DMS53 treated with DMSO at 0.1 percent for 48 hours (cell line): ENCODE data around the gene IGFBPL1.

Source experiments
- DNase-seq: peaks from one replicate; lab custom pipeline; 2025; ENCODE audit not compliant: unreplicated experiment; lab: John Stamatoyannopoulos, UW

The IGFBPL1 gene

DNA sequence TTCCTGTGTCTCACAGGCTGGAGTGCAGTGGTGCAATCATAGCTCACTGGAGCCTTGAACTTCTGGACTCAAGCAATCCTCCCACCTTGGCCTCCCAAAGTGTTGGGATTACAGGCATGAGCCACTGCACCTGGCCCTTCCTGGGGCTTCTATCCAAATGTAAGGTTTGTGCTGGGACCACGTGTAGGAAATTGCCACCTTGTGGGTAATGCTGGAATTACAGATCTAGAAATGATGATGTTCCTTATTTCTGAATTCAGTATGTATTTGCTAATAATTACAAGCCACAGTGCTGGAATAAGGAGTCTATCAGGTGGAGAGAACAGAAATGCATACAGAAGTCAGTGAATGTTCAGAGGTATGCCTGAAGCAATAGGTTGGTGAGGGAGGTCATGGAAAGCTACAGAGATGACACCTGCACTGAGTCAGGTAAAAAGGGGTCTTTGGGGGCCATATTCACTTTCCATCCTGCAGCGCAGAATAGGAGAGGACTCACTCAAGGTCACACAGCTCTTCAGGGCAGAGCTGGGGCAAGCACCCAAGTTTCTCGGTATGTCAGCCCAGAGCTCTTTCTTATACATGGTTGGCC lies 8.8 kb upstream of the IGFBPL1 start:
- peak; percentile 36 for DNase-seq

DNA sequence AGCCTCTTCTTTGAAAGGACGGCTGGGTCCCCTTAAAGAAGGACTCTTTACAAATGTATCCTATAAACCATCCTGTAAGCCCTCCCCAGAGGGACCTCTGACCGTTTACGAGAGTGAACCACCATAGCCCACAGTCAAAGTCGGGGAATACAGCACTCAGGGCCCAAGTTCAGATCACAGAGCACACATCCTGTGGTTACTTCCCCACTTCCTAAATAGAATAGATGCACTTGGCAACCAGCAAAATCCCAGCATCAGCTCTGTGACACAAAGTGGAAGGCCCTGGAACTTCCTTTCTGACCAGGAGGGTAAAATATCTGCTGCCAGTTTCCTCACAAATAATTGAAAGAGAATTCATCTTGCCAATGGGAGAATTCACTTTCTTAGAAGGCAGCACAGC lies 6.9 kb upstream of the IGFBPL1 start:
- DNase-seq, result no peak

DNA sequence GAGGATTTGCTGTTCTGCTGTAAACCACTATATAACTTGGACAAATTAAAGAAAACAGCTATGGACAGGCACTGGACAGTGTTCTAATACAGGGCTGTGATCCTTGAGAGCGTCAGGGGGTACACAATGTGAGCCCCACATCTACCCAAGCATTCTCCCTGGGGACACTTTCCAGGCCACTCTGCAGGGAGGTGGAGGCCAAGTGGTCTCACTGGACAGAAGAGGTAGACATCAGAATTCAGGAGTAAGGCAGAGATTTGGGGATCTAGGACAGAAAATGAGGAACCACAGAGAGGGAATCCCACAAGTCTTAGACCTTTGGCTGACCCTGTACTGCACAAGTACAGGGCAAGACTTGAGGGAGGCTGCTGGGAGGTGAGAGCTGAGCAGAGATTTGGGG lies 3.8 kb upstream of the IGFBPL1 start:
- no peak for DNase-seq

DNA sequence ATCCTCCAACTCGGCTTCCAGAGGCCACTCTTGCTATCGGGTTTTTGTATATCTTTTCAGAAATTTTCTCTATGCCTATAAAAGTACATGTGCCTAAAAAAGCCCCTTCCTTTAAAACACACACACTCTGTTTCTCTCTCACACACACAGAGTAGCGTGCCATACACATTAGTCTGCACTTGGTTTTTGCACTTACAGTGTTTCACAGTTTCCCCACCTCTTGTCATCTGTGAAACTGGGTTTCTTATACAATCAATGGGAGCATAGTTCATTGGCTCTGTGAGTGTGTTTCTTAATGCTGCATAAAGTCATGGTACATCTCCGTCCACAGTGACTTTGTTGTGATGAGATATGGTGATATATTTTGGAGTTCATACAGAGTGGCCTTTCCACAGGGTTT lies 664 bp upstream of the IGFBPL1 start:
- DNase-seq, result no peak

DNA sequence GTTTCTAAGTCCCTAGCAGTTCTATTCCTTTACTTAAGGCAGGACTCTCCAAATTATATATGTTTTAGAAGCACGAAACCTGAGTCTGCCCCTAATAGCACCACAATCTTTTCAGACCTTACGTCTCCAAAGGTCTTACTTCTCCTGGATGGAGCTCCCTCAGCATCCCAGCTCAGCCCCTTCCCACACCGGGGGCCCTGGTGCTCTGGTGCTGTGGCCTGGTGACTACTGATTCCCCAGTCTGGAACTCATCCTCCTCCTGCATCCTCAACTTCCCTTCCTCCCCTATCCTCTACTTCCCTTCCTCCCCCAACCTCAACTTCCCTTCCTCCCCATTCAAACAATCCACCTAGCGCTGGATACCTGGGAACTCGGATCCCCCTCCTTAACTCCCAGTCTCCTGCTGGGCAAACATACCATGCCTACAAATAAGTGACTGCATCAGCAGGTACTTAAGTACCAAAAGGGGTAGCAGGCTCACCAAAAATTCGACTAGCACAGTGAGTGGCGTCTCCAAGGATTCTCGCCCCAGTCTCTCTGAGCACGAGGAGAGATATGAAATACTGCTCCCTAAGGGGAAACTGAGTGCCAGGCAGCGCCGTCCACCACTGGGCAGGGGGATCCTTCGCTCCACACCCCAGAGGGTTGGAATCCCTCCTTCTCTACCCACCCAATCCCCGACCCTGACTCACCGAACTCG lies 831 bp downstream of the IGFBPL1 start:
- no peak for DNase-seq

DNA sequence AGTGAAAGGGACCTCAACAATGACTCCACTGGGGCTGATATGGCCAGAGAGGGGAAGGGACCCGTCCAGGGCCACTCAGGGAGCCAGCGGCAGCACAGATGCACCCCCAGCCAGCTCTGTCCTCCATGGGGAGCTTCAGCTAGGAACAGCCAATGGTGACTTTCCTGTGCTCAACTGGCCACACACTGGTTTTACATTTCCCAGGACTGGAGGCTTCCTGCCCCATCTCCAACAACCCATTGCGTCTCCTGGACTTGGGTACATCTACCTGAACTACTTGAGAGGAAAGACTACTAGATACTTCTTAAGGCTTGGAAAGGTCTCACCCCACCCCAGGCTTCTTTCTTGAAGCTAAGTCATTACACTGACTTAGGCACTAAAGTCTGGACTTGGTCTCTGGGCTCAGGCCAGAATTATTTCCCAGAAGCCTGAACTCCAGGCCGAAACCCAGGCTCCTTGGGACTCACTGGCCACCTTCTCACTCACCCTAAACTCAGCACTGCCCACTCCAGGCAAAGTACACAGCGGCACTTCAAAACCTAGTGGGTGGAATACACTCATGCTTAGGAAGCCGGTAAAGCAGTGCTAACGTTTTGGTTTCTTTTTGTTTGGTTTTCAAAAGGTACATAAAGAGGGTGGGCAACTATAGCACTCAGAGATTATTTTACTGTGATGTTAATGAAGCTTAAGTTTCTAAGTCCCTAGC lies 1.5 kb downstream of the IGFBPL1 start:
- no peak for DNase-seq

DNA sequence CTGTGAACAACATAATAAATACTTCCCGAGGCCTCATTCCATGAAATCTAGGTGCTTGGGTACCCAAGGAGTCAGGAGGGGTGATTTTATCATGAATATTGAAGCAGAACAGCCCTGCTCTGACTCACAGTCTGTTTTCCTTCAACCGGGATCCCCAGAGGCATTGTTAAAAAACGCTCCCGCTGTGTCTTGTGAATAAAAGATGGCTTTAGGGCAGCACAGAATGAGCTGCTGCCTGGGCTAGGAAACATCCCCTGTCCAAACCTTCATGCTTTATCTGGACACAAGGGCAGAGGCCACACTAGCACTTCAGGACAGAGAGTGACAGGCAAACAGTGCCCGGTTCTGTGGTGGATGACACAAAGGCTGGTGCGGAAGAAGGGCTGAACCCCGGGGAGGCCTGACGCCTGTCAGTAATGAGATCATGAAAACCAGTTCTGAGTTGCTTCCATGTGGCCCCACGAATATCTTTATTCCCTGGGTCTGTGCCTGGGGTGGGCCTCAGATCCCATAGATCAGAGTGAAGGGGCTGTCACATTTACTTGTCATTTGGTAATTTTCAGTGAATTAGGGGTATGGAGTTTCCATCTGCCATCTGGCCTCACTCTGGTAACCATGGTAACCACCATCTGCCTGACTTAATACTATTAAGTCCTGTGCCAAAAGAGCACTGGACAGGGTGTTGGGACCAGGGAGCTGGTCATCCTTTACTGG lies 2.6 kb downstream of the IGFBPL1 start:
- no peak for DNase-seq

DNA sequence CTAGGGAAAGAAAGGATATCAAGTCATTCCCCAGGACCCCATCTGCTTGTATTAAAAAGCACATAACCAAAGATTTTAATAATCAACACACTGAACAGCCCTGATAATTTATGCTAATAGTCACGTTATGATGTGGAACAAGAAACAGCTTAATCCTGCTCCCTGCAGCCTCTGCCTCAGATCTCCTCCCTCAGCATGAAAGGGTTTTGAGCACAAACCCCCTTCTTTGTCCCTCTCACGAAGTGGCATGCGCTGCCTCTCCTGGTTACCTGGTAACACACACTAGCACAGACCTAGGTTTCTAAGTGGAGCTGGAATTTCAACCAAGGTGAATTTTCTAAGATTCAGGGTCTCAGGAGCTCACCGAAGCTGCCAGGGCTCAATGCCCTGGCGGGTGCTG lies 5.1 kb downstream of the IGFBPL1 start:
- no peak for DNase-seq

DNA sequence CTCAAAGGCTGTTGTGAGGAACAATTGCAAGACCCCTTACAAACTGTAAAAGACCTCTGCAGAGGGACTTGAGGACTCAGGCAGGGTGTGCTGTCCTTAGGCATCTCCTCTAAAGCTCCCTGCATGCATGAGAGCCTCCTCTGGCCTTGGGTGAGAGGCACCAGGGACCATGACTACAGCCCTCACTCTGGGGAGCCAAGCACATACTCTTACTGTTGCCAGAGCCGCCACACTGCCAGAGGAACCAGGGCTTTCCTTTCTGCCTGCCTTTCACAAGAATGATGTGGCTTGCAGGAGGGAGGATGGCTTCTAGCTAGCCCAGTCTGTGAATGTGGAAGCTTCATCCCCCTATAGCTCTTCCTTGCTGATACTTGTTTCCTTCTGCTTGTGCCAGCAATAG lies 5.9 kb downstream of the IGFBPL1 start:
- DNase-seq, result no peak

DNA sequence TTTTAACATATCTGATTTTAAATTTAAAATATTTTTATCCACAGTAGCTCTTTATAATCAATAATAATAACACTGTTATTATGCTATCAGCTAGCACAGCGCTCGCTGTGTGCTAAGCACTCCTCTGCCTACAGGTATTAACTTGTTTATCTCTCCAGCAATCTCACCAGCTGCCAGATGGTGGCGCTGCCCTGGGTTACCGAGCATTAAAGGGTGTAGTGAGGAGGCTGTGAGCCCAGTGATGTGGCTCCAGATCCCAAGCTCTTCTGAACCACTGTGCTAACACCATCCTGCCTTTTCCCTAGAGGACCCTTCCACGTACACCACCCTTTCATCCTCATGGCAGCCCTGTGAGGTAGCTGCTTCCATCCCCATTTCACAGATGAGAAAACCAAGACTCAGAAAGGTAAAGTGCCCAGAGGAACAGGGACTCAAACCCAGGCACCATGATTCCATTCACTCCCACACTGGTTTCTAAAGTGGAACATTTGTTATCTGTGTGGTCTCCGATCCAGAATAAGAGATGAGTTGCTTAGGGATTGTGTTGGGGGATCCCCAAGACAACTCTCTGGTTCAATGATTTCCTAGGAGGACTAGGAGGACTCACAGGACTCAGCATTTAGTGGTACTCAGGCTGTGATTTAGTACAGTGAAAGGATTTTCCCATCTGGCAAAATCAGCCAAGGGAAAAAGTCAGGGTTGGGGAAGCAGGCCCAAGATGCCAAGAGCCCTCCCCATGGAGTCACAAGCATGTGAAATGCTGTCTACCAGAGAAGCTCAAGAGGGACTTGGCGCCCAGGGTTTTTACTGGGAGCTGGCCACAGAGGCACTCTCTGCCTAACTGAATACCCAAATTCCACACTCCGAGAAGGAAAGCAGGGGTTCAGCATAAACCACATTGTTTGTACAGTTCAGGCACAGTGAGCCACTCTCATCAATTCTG lies 7.0 kb downstream of the IGFBPL1 start:
- peak; percentile 21 for DNase-seq

DNA sequence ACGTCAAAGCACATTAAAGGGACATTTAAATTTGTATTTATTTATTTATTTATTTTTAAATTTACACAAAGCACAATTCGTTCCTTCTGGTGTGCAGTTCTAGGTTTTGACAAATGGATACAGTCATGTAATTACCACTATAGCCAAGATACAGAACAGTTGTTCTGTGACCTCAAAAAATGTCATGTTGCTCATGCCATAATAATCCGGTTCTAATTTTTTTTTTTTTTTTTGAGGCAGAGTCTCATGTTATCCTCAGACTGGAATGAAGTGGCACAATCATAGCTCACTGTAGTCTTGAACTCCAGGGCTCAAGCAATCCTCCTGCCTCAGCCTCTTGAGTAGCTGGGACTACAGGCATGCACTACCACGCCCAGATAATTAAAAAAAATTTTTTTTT lies 7.8 kb downstream of the IGFBPL1 start:
- DNase-seq, result no peak

DNA sequence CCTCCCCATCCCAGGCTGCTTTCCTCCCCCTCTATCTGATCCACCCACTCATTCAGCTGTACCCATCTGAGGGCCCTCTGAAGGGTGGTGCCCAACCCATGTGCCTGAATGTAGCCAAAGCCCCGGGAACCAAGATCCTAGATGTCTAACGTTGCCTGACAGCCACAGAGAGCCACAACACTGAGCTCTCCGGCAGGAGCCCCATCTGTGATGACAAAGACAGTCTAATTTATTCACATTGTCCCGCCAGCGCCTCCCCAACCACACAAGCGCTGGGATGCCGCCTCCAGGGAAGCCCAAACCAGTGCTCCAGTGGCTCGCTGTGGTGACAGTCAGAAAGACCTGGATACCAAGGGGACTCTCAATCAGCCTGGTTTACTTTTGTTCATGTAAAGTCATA lies 8.4 kb downstream of the IGFBPL1 start:
- no peak for DNase-seq

DNA sequence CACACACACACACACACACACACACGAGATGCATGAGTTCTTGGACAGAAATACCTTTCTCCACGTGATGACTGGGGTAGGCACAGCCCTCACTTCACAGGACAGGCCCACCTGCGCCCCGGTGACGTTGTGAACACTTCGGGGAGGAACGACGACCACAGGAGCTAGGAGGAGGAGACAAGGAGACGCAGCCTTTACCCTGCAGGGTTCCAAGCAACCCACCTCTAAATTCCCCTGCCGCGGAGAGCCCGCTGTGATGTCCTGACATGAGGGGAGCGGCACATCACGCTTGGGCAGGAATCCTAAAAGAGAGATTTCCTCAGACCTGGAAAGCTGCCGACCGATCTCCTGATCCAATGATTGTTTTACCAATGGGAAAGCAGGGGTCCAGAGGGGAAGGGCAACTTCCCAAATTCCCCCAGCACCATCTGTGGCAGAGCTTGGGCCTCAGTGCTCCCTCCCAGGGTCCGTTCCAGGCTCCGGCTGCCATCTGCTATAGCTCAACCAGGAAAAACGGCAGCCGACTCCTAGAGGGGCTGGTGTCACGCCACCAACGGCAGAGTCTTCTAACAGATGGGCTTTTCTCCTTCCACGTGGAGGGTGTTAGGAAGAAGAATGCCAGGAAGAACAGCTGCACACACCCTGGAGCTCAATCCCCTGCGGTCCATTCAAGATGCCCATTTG lies 10.1 kb downstream of the IGFBPL1 start:
- DNase-seq, result no peak

DNA sequence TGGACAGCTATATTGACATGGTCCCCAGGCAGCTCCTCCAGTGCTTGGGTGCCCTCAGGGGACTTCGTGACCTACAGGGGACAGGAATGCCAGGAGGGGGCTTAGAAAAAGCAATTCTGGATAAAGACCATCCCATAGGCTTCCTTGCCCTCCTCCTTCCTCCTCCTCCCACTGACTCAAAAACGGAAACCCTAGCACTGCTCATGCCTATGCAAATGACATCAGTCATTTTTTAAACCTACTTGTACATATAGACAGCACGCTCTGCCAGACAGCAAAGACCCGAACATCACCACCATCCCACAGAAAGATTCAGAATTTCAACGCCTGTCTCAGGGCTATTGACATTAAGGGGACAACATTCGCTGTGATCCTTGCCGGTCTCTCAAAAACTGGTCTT lies 11.0 kb downstream of the IGFBPL1 start:
- DNase-seq, result no peak

DNA sequence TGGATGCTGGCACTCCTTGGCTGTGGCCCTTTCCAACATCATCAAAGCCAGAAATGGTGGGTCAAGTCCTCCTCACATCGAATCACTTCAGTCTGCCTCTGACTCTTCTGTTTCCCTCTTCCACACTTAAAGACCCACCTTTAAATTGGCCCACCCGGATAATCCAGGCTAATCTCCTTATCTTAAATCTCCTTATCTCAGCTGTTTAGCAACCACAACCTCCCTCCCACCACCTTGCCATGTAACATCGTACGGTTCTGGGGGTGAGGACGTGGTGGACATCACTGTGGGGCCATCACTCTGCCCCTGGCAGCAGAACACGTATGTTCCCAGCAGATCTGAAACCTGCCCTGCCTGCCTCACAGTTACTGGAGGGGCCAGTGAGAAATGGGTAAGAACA lies 11.5 kb downstream of the IGFBPL1 start:
- DNase-seq, result no peak

DNA sequence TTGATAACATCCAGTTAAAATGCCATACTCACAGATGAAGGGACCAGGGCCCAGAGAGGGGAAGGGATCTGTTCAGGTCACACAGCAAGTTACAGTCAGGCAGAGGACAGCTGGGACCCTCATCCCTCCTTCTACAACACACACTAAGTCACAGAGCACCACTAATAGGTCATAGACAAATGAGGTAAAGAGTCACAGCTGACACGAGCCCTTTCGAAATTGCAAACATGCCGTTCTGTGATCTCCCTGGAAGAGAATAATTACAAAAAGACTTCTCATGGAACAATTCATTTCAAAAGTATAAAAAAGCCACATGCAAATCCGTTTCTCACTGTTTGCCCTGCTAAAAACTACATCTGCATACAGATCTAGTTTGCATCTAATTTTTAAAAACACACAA lies 15.5 kb downstream of the IGFBPL1 start:
- DNase-seq, result no peak

DNA sequence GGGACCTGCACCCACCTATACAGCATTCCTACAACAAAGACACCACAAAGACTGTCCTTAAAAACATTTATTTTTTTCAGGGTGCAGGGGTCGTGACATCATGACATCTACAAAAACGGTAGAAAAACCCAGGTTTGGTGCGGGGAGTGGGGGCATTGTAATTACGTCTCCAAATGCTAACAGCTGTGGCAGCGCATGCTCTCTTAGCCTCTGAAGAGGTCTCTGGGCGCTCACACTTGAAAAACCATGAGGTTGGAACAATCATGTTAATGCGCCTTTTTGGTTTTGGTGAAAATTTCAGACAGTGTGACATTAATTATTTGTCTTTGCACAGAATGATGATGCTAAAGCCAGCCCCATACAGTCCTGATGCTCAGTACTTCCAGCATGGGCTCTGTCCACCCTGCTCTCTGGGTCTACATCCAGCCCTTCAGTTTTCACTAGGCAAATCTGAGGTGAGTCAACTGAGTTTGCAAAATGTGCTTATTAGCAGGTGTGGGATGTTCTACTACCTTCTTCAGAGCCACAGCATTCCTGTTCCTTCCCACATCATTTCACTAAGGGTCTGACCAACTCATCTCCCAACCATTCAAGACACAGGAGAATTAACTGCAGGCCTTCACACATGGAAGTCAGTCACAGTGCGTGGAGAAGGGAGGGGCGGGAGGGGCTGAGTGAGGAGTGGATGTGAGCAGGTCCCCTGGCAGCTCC lies 17.6 kb downstream of the IGFBPL1 start:
- no peak for DNase-seq

DNA sequence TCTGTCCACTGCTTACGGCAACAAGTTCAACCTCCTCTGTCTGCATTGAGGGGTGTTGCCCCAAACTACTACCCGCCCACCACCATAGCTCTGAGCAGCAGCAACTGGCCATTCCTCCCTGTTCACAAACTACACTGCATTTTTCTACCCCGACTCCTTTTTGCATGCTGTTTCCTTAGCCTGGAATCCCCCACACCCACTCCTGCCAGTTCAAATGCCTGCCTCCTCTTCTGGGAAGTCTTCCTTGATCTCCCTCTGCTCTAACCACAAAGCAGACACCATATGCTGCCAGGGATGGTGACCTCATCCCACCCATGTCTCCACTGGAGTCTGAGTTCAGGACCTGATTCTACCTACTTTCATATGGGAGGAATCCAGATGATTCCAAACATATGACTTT lies 18.5 kb downstream of the IGFBPL1 start:
- DNase-seq, result no peak

DNA sequence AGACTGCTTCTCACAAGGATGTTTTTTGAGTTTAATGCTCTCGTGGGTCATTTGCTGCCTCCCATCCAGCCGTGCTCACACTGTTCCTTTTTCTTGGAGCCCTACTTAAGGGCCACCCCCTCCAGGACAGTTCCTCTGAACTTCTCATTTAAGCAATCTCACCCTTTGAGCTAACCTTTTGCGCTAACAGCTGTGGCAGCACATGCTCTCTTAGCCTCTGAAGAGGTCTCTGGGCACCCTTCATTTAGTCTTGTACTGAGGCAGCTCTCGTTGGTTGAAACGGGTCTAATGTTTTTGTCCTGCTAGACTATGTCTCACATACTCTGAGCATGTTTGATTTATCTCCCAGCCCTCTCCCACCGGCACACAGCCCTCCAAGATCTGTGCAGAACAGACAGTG lies 19.9 kb downstream of the IGFBPL1 start:
- DNase-seq, result no peak

DNA sequence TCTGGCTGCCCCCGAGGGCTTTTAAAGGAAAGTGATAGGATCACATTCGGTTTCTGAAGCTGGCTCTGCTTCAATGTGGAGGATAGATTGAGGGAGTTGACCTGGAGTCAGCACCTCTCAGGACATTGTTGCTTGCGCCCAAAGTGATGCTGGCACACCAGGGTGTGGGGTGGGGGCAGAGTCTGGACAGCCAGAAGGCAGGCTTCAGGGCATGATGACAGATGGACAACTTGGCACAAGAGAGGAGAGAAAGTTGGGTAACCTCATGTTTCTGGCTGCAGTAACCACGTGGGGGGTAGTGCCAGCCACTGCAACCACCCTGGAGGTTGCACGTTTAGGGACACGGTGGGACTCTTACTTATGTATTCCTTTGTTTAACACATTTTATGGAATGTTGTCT lies 22.3 kb downstream of the IGFBPL1 start:
- no peak for DNase-seq
